GM12892 (cell line): ENCODE data around the gene TRPC4AP.

ENCODE experiments used
- POLR2A ChIP-seq: IDR thresholded peaks from 2 replicates; pipeline ENCODE4 v1.6.1; 2011; ENCODE audit warnings: low read depth, low read length, control low read depth
- POLR2AphosphoS5 ChIP-seq: IDR thresholded peaks from 2 replicates; pipeline ENCODE4 v1.6.1; 2011; ENCODE audit warnings: low read depth, low read length, control low read depth
- TAF1 ChIP-seq: IDR thresholded peaks from 2 replicates; pipeline ENCODE4 v1.6.1; 2011; ENCODE audit warnings: low read depth, mild to moderate bottlenecking, control low read depth, low read length, borderline replicate concordance

DNA sequence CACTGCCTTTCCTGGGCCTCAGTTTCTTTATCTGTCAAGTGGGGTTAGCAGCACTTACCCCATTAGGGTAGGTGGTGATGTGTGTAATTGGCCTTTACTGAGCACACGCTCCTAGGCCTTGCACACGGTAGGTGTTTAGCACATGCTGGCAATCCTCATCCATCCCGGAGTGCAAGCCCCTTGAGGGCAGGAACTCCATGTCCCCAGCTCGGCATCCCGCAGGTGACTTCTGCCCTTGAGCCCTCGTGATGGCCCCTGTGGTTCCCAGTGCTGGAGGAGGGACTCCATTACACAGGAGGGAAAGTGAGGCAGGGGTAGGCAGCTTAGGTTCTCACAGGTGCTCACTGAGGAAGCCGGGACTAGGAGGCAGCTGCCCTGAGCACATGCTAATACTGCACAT lies 96.9 kb downstream of the TRPC4AP start:
- TF ChIP-seq POLR2A (no peak), POLR2AphosphoS5 (no peak), TAF1 (no peak)
